SK-N-MC (cell line): ENCODE data around the gene NTN4.

Source experiments
- EZH2 ChIP-seq: fragments of 200-600 bp; sonication (generic); IDR thresholded peaks from one replicate; pipeline ENCODE4 v1.6.1; 2017; ENCODE audit warnings: antibody characterized with exemption
- FOXP2 ChIP-seq: optimal IDR thresholded peaks from 2 replicates; pipeline ENCODE3; 2011; ENCODE audit warnings: mild to moderate bottlenecking, moderate library complexity; ENCODE audit not compliant: insufficient read depth; ENCODE audit errors: extremely low read length, control extremely low read depth
- POLR2AphosphoS5 ChIP-seq: IDR thresholded peaks from 2 replicates; pipeline ENCODE4 v1.6.1; 2012; ENCODE audit warnings: mild to moderate bottlenecking, low read depth, low read length, borderline replicate concordance

GRCh38 chr12:95820096-95820703, 29.6 kb upstream of the NTN4 start:
- TF ChIP-seq POLR2AphosphoS5: no peak; the same call in 1 of the 2 replicates
- TF ChIP-seq EZH2: no peak
- TF ChIP-seq FOXP2: no peak
